D341Med (cell line): ENCODE results near the gene SERPINA12.

Source experiments
- DNase-seq: peaks from one replicate; pipeline ENCODE4 v3.0.0; 2012; ENCODE audit warnings: low spot score

SERPINA12 gene

GRCh38 chr14:94465042-94465441 lies 44.2 kb downstream of the SERPINA12 start:
- no peak for DNase-seq

GRCh38 chr14:94464290-94464689 lies 45.0 kb downstream of the SERPINA12 start:
- no peak for DNase-seq

GRCh38 chr14:94462763-94463572 lies 46.3 kb downstream of the SERPINA12 start:
- no peak for DNase-seq

- DNase-seq, result no peak
These were observed 47.1 kb downstream of the SERPINA12 start for GRCh38 chr14:94462219-94462551.

- DNase-seq, result no peak
These were observed 47.6 kb downstream of the SERPINA12 start for GRCh38 chr14:94461526-94462218.

- DNase-seq, result no peak
These were observed 48.4 kb downstream of the SERPINA12 start for GRCh38 chr14:94460631-94461416.

- no peak for DNase-seq
These were observed 50.6 kb downstream of the SERPINA12 start for GRCh38 chr14:94458558-94459205.

GRCh38 chr14:94458096-94458495 lies 51.2 kb downstream of the SERPINA12 start:
- no peak for DNase-seq

GRCh38 chr14:94455928-94456327 lies 53.3 kb downstream of the SERPINA12 start:
- DNase-seq, result no peak

GRCh38 chr14:94451826-94452225 lies 57.4 kb downstream of the SERPINA12 start:
- no peak for DNase-seq

- DNase-seq, result no peak
These were observed 58.0 kb downstream of the SERPINA12 start for GRCh38 chr14:94451091-94451771.

GRCh38 chr14:94450722-94451090 lies 58.6 kb downstream of the SERPINA12 start:
- no peak for DNase-seq

GRCh38 chr14:94449930-94450329 lies 59.3 kb downstream of the SERPINA12 start:
- no peak for DNase-seq

- DNase-seq, result no peak
These were observed 61.0 kb downstream of the SERPINA12 start for GRCh38 chr14:94448071-94448808.

- DNase-seq, result no peak
These were observed 62.1 kb downstream of the SERPINA12 start for GRCh38 chr14:94447206-94447605.

- no peak for DNase-seq
These were observed 63.1 kb downstream of the SERPINA12 start for GRCh38 chr14:94446126-94446525.

GRCh38 chr14:94445003-94445402 lies 64.3 kb downstream of the SERPINA12 start:
- no peak for DNase-seq

- DNase-seq, result no peak
These were observed 67.6 kb downstream of the SERPINA12 start for GRCh38 chr14:94441531-94442205.

GRCh38 chr14:94441130-94441529 lies 68.1 kb downstream of the SERPINA12 start:
- no peak for DNase-seq

- no peak for DNase-seq
These were observed 69.7 kb downstream of the SERPINA12 start for GRCh38 chr14:94439453-94440057.
